Measurements from ENCODE around the gene LEFTY2.

LEFTY2 gene

DNA sequence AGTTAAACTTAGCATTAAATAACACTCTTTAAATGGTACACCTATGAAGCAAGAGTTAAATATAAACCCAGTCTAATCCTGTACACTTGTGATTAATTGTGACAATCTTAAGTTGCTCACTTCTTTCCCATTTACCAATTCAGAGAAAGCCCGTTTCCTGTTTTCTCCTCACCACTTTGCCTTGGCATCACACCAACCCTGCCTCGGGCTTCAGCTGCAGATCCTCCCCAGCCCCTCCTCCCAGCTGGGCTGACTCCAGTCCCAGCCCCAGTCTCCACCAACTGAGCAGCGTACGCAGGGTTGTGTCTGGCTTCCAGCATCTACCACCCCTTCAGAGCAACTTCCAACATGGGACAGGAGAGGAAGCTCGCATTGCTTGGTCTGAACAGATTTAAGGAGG lies 21.1 kb downstream of the LEFTY2 start:
- H3K4me1 ChIP-seq (ENCODE audit: control insufficient read depth, insufficient read depth, low read length) = peaks cover 13% of the 10 kb centered on the region
- H3K36me3 ChIP-seq (ENCODE audit: control insufficient read depth, insufficient read depth, low read length) = peaks cover 11% of the 10 kb centered on the region
- H3K9ac ChIP-seq (ENCODE audit: low read length) = no peak overlapping the region
- H3K27ac ChIP-seq (ENCODE audit: low read depth, low read length) = peak overlapping the region; percentile 16
- H3K27me3 ChIP-seq (ENCODE audit: control insufficient read depth, insufficient read depth, low read length) = no peaks in the 10 kb centered on the region
- H3K4me3 ChIP-seq (ENCODE audit: low read length) = no peak overlapping the region

DNA sequence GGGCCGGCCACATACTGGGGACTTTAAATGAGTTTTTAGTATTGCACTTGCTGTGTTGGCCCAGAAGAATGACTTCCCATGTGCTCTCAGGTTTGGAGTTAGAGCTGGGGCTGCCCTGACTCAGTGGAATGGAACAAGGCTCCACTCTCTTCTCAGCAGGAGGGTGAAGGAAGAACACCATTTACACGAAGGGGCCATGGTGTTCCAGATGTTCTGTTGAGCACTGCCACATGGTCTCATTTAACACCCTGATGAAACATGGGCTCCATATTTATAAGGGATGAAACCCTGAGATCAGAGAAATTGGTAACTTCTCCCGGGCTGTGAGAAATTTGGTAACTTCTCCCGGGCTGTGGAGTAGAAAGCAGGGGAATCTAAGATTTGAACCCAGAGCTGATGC lies 22.7 kb downstream of the LEFTY2 start:
- H3K4me3 ChIP-seq (ENCODE audit: low read length) = no peak overlapping the region
- H3K27ac ChIP-seq (ENCODE audit: low read depth, low read length) = no peak overlapping the region
- peaks cover 11% of the 10 kb centered on the region for H3K36me3 ChIP-seq (ENCODE audit: control insufficient read depth, insufficient read depth, low read length)
- H3K9ac ChIP-seq (ENCODE audit: low read length) = no peak overlapping the region
- peaks cover 11% of the 10 kb centered on the region for H3K4me1 ChIP-seq (ENCODE audit: control insufficient read depth, insufficient read depth, low read length)
- no peaks in the 10 kb centered on the region for H3K27me3 ChIP-seq (ENCODE audit: control insufficient read depth, insufficient read depth, low read length)

GRCh38 chr1:225917536-225917935 lies 23.5 kb downstream of the LEFTY2 start:
- Histone ChIP-seq H3K4me1 (ENCODE audit: control insufficient read depth, insufficient read depth, low read length) (peaks cover 5% of the 10 kb centered on the region), H3K27ac (ENCODE audit: low read depth, low read length) (no peak overlapping the region), H3K27me3 (ENCODE audit: control insufficient read depth, insufficient read depth, low read length) (no peaks in the 10 kb centered on the region), H3K9ac (ENCODE audit: low read length) (no peak overlapping the region), H3K4me3 (ENCODE audit: low read length) (no peak overlapping the region), H3K36me3 (ENCODE audit: control insufficient read depth, insufficient read depth, low read length) (peaks cover 11% of the 10 kb centered on the region)

GRCh38 chr1:225917101-225917500 lies 23.9 kb downstream of the LEFTY2 start:
- Histone ChIP-seq H3K36me3 (ENCODE audit: control insufficient read depth, insufficient read depth, low read length) (peaks cover 11% of the 10 kb centered on the region), H3K27ac (ENCODE audit: low read depth, low read length) (no peak overlapping the region), H3K27me3 (ENCODE audit: control insufficient read depth, insufficient read depth, low read length) (no peaks in the 10 kb centered on the region), H3K4me1 (ENCODE audit: control insufficient read depth, insufficient read depth, low read length) (peaks cover 5% of the 10 kb centered on the region), H3K4me3 (ENCODE audit: low read length) (no peak overlapping the region), H3K9ac (ENCODE audit: low read length) (no peak overlapping the region)

- Histone ChIP-seq H3K27me3 (ENCODE audit: control insufficient read depth, insufficient read depth, low read length) (no peaks in the 10 kb centered on the region), H3K4me3 (ENCODE audit: low read length) (no peak overlapping the region), H3K36me3 (ENCODE audit: control insufficient read depth, insufficient read depth, low read length) (peaks cover 3% of the 10 kb centered on the region), H3K27ac (ENCODE audit: low read depth, low read length) (no peak overlapping the region), H3K9ac (ENCODE audit: low read length) (no peak overlapping the region), H3K4me1 (ENCODE audit: control insufficient read depth, insufficient read depth, low read length) (peaks cover 5% of the 10 kb centered on the region)
These were observed 25.5 kb downstream of the LEFTY2 start for GRCh38 chr1:225915538-225915991.

DNA sequence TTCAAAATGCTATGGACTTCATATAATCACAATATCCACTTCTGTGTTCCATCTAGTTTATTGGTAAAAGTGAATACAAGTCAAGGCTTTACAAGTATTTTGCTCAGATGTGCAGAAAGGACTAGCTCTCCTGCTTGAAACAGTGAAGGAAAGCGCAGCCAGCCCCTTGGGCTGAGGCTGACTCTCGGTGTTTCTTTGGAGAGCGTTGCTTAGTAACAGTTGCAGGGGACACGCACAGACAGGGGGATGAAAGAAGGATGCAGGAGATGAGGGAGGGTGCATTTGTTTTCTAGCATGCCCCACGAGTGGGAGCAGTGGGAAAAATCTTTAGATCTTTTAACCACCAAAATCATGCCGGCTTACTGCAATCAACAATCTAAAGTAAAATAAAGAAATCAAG lies 26.1 kb downstream of the LEFTY2 start:
- no peaks in the 10 kb centered on the region for H3K27me3 ChIP-seq (ENCODE audit: control insufficient read depth, insufficient read depth, low read length)
- H3K36me3 ChIP-seq (ENCODE audit: control insufficient read depth, insufficient read depth, low read length) = peaks cover 3% of the 10 kb centered on the region
- peaks cover 5% of the 10 kb centered on the region for H3K4me1 ChIP-seq (ENCODE audit: control insufficient read depth, insufficient read depth, low read length)
- H3K4me3 ChIP-seq (ENCODE audit: low read length) = no peak overlapping the region
- no peak overlapping the region for H3K27ac ChIP-seq (ENCODE audit: low read depth, low read length)
- H3K9ac ChIP-seq (ENCODE audit: low read length) = no peak overlapping the region

DNA sequence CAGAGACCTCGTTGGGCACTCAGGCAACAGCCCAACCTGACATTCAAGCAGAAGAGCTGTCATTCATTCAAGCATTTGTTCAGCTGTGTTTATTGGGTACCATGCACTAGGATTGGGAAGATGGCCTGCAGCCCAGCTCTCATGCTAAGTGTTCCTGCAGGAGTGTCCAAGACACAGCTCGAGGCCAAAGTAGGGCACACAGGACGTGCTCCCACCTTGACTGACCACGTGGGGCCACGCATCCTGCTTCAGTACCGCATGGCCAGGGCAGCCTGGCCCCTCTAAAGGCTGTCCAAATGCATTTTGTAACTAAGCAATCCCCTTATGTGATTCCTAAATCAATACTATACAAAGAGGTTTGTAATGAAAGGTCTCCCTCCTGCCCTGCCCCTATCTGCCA lies 26.6 kb downstream of the LEFTY2 start:
- no peaks in the 10 kb centered on the region for H3K27me3 ChIP-seq (ENCODE audit: control insufficient read depth, insufficient read depth, low read length)
- H3K36me3 ChIP-seq (ENCODE audit: control insufficient read depth, insufficient read depth, low read length) = peaks cover 3% of the 10 kb centered on the region
- H3K9ac ChIP-seq (ENCODE audit: low read length) = no peak overlapping the region
- H3K4me1 ChIP-seq (ENCODE audit: control insufficient read depth, insufficient read depth, low read length) = peaks cover under 1% of the 10 kb centered on the region
- no peak overlapping the region for H3K4me3 ChIP-seq (ENCODE audit: low read length)
- no peak overlapping the region for H3K27ac ChIP-seq (ENCODE audit: low read depth, low read length)

GRCh38 chr1:225911191-225912130 lies 29.6 kb downstream of the LEFTY2 start:
- Histone ChIP-seq H3K9ac (ENCODE audit: low read length) (no peak overlapping the region), H3K27me3 (ENCODE audit: control insufficient read depth, insufficient read depth, low read length) (no peaks in the 10 kb centered on the region), H3K4me1 (ENCODE audit: control insufficient read depth, insufficient read depth, low read length) (no peaks in the 10 kb centered on the region), H3K4me3 (ENCODE audit: low read length) (no peak overlapping the region), H3K36me3 (ENCODE audit: control insufficient read depth, insufficient read depth, low read length) (no peaks in the 10 kb centered on the region), H3K27ac (ENCODE audit: low read depth, low read length) (no peak overlapping the region)

GRCh38 chr1:225909477-225909876 lies 31.5 kb downstream of the LEFTY2 start:
- Histone ChIP-seq H3K9ac (ENCODE audit: low read length) (no peak overlapping the region), H3K27me3 (ENCODE audit: control insufficient read depth, insufficient read depth, low read length) (no peaks in the 10 kb centered on the region), H3K4me1 (ENCODE audit: control insufficient read depth, insufficient read depth, low read length) (no peaks in the 10 kb centered on the region), H3K36me3 (ENCODE audit: control insufficient read depth, insufficient read depth, low read length) (no peaks in the 10 kb centered on the region), H3K27ac (ENCODE audit: low read depth, low read length) (no peak overlapping the region), H3K4me3 (ENCODE audit: low read length) (no peak overlapping the region)

DNA sequence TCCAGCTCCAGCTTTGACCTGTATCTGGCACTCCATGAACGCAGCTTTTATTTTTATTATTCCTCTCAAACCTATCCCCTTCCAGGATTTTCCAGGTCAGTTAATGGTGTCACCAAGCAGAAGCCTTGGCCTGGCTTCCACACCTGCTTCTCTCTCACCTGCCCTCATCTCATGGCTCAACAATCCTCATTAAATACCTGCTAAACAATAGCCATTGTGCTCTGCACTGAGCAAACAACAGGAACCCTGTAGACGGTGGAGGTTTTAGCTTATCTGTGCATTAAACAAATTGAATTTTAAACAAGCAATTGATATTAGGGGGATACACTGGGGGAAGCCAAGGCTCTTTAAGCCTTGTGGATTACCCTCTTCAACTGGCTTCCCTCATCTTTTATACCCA lies 32.2 kb downstream of the LEFTY2 start:
- H3K9ac ChIP-seq (ENCODE audit: low read length) = no peak overlapping the region
- no peaks in the 10 kb centered on the region for H3K27me3 ChIP-seq (ENCODE audit: control insufficient read depth, insufficient read depth, low read length)
- no peaks in the 10 kb centered on the region for H3K4me1 ChIP-seq (ENCODE audit: control insufficient read depth, insufficient read depth, low read length)
- H3K27ac ChIP-seq (ENCODE audit: low read depth, low read length) = no peak overlapping the region
- H3K4me3 ChIP-seq (ENCODE audit: low read length) = no peak overlapping the region
- H3K36me3 ChIP-seq (ENCODE audit: control insufficient read depth, insufficient read depth, low read length) = no peaks in the 10 kb centered on the region

- H3K36me3 ChIP-seq (ENCODE audit: control insufficient read depth, insufficient read depth, low read length) = no peaks in the 10 kb centered on the region
- H3K4me1 ChIP-seq (ENCODE audit: control insufficient read depth, insufficient read depth, low read length) = no peaks in the 10 kb centered on the region
- no peaks in the 10 kb centered on the region for H3K27me3 ChIP-seq (ENCODE audit: control insufficient read depth, insufficient read depth, low read length)
- no peak overlapping the region for H3K9ac ChIP-seq (ENCODE audit: low read length)
- H3K27ac ChIP-seq (ENCODE audit: low read depth, low read length) = no peak overlapping the region
- no peak overlapping the region for H3K4me3 ChIP-seq (ENCODE audit: low read length)
These were observed 32.9 kb downstream of the LEFTY2 start for GRCh38 chr1:225908013-225908640.

- Histone ChIP-seq H3K27me3 (ENCODE audit: control insufficient read depth, insufficient read depth, low read length) (no peaks in the 10 kb centered on the region), H3K4me3 (ENCODE audit: low read length) (no peak overlapping the region), H3K36me3 (ENCODE audit: control insufficient read depth, insufficient read depth, low read length) (no peaks in the 10 kb centered on the region), H3K4me1 (ENCODE audit: control insufficient read depth, insufficient read depth, low read length) (no peaks in the 10 kb centered on the region), H3K27ac (ENCODE audit: low read depth, low read length) (no peak overlapping the region), H3K9ac (ENCODE audit: low read length) (no peak overlapping the region)
These were observed 33.7 kb downstream of the LEFTY2 start for GRCh38 chr1:225907341-225907740.

All from rectal smooth muscle tissue (tissue), 1 donor.